HG02840 (cell line): ENCODE data around the gene FHIT.
"Not testable (repeated sequence)": the region's sequence is repeated elsewhere in the genome, so short reads cannot be mapped to it uniquely, and the experiment has no call there.

ENCODE experiments used
- ATAC-seq: cut with Tn5 transposase; IDR thresholded peaks from one replicate; pipeline ENCODE4 v1.9.1; 2021; ENCODE audit warnings: mild to moderate bottlenecking, moderate library complexity, moderate number of reproducible peaks; ENCODE audit not compliant: unreplicated experiment, low FRiP score

FHIT gene

GRCh38 chr3:60953351-60953750, 297.9 kb downstream of the FHIT start:
- ATAC-seq = no peak

GRCh38 chr3:60952055-60952454, 299.2 kb downstream of the FHIT start:
- ATAC-seq = no peak

- ATAC-seq = no peak
Observed at GRCh38 chr3:60949146-60949545, 302.1 kb downstream of the FHIT start.

- ATAC-seq = no peak
Observed at GRCh38 chr3:60948488-60948887, 302.8 kb downstream of the FHIT start.

GRCh38 chr3:60935709-60936108, 315.5 kb downstream of the FHIT start:
- ATAC-seq = no peak

- no peak for ATAC-seq
Observed at GRCh38 chr3:60933824-60934223, 317.4 kb downstream of the FHIT start.

- no peak for ATAC-seq
Observed at GRCh38 chr3:60932643-60933042, 318.6 kb downstream of the FHIT start.

- no peak for ATAC-seq
Observed at GRCh38 chr3:60932170-60932569, 319.1 kb downstream of the FHIT start.

GRCh38 chr3:60931452-60931851, 319.8 kb downstream of the FHIT start:
- no peak for ATAC-seq

- no peak for ATAC-seq
Observed at GRCh38 chr3:60920519-60920918, 330.7 kb downstream of the FHIT start.

- ATAC-seq = no peak
Observed at GRCh38 chr3:60919296-60919695, 332.0 kb downstream of the FHIT start.

GRCh38 chr3:60917141-60917540, 334.1 kb downstream of the FHIT start:
- no peak for ATAC-seq

GRCh38 chr3:60916546-60916945, 334.7 kb downstream of the FHIT start:
- ATAC-seq = no peak

- ATAC-seq = no peak
Observed at GRCh38 chr3:60913474-60913873, 337.8 kb downstream of the FHIT start.

- ATAC-seq = no peak
Observed at GRCh38 chr3:60912876-60913275, 338.4 kb downstream of the FHIT start.

- no peak for ATAC-seq
Observed at GRCh38 chr3:60912142-60912541, 339.1 kb downstream of the FHIT start.

- no peak for ATAC-seq
Observed at GRCh38 chr3:60909526-60909925, 341.7 kb downstream of the FHIT start.

GRCh38 chr3:60906283-60906682, 345.0 kb downstream of the FHIT start:
- ATAC-seq = no peak

- no peak for ATAC-seq
Observed at GRCh38 chr3:60898321-60898720, 352.9 kb downstream of the FHIT start.

- no peak for ATAC-seq
Observed at GRCh38 chr3:60893946-60894345, 357.3 kb downstream of the FHIT start.

GRCh38 chr3:60890226-60890625, 361.0 kb downstream of the FHIT start:
- ATAC-seq = no peak

GRCh38 chr3:60888952-60889351, 362.3 kb downstream of the FHIT start:
- not testable (repeated sequence) for ATAC-seq

GRCh38 chr3:60887574-60887973, 363.7 kb downstream of the FHIT start:
- ATAC-seq = no peak
